AG09309 (cell line): ENCODE measurements around the gene LEMD1.
"Not testable (repeated sequence)": the region's sequence is repeated elsewhere in the genome, so short reads cannot be mapped to it uniquely, and the experiment has no call there.

Experiments used
- DNase-seq: peaks from one replicate; pipeline ENCODE4 v3.0.0-alpha.2; 2010; ENCODE audit warnings: low read depth
- H3K4me3 ChIP-seq: 2 replicates; pipeline ENCODE4 v1.5.1; 2011; ENCODE audit warnings: mild to moderate bottlenecking, low read depth, low read length, moderate library complexity; ENCODE audit not compliant: control insufficient read depth
- TF ChIP-seq, protein P1 (sequence below): IDR thresholded peaks from 2 replicates; pipeline ENCODE4 v1.5.1; 2011; ENCODE audit warnings: mild to moderate bottlenecking, low read depth, low read length, inconsistent platforms; ENCODE audit not compliant: insufficient read depth, control insufficient read depth; ENCODE audit errors: missing control alignments

LEMD1 gene

DNA sequence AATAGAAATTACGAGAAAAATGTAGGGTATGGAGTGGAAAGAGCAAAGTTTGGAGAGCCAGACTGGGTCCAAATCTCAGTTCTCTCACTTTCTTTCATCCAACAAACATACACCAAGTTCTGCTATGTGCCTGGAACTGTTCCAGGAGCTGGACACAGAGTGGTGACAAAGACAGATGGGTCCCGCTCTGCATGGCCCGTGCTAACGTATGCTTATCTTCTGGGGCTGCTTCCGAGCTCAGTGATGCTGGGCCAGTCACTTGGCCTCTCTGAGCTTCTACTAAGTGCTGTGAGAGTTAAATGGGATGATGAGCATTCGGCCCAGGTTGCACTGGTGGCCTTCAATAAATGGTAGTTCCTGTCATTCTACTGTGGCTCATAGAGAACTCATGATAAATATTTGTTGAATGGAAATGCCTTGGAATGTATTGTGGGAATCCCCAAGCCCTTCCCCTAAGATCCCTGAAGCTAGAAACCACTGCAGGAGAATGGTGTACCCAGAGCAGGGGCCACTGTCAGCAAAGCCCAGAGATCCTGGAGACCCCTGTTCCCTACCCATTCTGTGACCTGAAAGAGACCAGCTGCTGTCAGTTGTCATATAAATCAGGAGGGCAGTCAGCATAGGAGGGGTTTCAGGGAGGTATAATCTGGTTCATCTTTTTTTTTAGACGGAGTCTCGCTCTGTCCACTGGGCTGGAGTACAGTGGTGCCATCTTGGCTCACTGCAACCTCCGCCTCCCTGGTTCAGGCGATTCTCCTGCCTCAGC is 3.8 kb downstream of the LEMD1 start:
- H3K4me3 ChIP-seq = no peak overlapping the region
- no peak for DNase-seq
- TF ChIP-seq, protein P1, sequence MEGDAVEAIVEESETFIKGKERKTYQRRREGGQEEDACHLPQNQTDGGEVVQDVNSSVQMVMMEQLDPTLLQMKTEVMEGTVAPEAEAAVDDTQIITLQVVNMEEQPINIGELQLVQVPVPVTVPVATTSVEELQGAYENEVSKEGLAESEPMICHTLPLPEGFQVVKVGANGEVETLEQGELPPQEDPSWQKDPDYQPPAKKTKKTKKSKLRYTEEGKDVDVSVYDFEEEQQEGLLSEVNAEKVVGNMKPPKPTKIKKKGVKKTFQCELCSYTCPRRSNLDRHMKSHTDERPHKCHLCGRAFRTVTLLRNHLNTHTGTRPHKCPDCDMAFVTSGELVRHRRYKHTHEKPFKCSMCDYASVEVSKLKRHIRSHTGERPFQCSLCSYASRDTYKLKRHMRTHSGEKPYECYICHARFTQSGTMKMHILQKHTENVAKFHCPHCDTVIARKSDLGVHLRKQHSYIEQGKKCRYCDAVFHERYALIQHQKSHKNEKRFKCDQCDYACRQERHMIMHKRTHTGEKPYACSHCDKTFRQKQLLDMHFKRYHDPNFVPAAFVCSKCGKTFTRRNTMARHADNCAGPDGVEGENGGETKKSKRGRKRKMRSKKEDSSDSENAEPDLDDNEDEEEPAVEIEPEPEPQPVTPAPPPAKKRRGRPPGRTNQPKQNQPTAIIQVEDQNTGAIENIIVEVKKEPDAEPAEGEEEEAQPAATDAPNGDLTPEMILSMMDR = no peak

DNA sequence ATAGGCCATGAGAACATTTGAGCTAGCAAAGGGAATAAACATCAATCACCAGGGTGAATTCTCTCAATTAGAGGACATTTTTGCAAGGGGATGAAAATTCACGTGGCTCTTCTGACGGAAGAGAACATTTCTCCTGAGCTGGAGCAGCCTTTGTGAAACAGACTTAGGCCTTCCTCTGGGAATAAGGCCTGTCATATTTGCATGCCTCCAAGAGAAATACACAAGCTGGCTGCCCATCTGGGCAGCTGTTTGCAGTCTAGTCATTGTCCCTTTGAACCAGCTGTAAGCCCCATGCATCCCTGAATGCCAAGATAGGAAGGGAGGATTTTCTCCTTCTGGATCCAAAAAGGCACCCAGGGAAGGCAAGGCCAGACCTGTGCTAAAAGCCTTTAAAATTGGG is 5.5 kb downstream of the LEMD1 start:
- TF ChIP-seq, protein P1 = no peak
- no peak for DNase-seq
- H3K4me3 ChIP-seq = no peak overlapping the region

DNA sequence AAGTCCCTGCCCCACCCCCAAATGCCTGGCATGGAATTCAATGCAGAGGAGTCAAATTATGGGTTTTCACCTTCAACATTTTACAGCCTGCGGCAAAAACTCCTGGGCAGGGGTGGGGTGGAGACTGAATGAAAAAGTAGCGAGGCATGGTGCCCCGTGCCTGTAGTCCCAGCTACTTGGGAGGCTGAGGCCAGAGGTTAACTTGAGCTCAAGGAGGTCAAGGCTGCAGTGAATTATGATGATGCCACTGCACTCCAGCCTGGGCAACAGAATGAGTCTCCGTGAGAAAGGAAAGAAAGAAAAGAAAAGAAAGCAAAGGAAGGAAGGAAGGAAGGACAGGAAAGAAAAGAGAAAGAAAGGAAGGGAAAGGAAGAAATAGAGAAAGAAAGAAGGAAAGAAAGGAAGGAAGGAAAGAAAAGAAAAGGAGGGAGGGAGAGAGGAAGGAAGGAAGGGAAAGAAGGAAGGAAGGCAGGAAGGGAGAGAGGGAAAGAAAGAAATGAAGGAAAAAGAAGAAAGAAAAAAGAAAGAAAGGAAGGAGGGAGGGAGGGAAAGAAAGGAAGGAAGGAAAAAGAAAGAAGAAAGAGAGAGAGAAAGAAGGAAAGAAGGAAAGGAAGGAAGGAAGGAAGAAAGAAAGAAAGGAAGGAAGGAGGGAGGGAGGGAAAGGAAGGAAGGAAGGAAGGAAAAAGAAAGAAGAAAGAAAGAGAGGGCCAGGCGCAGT is 11.1 kb downstream of the LEMD1 start:
- TF ChIP-seq, protein P1 = no peak
- no peak overlapping the region for H3K4me3 ChIP-seq
- no peak for DNase-seq

DNA sequence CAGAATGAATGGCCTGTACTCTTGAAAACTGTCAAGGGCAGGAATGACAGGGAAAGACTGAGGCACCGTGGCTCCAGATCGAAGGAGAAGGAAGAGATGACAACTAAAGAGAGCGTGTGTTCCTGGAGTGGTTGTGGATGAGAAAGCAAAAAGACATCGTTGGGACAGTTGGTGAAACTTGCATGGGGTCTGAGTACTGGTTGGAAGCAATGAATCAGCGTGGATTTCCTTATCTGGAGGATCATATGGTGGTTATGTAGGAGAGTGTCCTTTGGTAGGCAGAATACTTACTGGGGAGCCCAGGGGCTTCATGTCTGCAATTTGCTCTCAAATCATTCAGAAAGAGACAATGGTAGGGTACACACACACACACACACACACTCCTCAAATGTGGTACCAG is 13.9 kb downstream of the LEMD1 start:
- no peak overlapping the region for H3K4me3 ChIP-seq
- no peak for DNase-seq
- TF ChIP-seq, protein P1 = no peak

DNA sequence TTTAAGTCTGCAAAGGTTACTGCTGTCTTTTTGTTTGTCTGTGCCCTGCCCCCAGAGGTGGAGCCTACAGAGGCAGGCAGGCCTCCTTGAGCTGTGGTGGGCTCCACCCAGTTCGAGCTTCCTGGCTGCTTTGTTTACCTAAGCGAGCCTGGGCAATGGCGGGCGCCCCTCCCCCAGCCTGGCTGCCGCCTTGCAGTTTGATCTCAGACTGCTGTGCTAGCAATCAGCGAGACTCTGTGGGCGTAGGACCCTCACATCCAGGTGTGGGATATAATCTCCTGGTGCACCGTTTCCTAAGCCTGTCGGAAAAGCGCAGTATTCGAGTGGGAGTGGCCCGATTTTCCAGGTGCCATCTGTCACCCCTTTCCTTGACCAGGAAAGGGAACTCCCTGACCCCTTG is 15.6 kb downstream of the LEMD1 start:
- not testable (repeated sequence) for H3K4me3 ChIP-seq, DNase-seq

DNA sequence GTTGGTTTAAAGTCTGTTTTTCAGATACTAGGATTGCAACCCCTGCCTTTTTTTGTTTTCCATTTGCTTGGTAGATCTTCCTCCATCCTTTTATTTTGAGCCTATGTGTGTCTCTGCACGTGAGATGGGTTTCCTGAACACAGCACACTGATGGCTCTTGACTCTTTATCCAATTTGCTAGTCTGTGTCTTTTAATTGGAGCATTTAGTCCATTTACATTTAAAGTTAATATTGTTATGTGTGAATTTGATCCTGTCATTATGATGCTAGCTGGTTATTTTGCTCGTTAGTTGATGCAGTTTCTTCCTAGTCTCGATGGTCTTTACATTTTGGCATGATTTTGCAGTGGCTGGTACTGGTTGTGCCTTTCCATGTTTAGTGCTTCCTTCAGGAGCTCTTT is 17.4 kb downstream of the LEMD1 start:
- not testable (repeated sequence) for H3K4me3 ChIP-seq, DNase-seq

DNA sequence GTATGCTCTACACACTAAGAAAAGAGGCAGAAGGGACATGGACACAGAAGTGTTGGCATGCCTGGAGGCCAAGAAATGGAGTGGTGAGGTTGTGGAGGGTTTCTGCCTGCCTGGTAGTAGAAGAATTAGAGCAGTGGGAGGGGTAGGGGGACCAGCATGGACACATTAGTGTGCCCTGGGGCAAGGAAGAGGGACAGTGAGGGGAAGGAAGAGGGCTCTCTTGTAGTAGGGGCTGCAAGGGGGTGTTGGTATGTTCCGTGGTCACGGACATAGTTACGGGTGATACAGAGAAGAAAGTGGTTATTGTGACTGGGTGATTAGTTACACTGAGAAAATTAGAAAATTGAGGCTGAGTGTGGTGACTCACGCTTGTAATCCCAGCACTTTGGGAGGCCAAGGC is 23.3 kb downstream of the LEMD1 start:
- TF ChIP-seq, protein P1 = no peak
- no peak overlapping the region for H3K4me3 ChIP-seq
- DNase-seq = no peak
